Renal cortical epithelial cell (primary cell): ENCODE measurements around the gene TMPRSS11F. TPM values are rescaled to one million over a fixed set of nuclear protein-coding genes. Genes with fewer than 3 reads are reported as not detected.
A peak's percentile ranks its signal among the peaks of the same experiment; 100 is the strongest.

Experiments used
- DNase-seq: peaks from one replicate; pipeline ENCODE4 v3.0.0-alpha.2; 2011; ENCODE audit warnings: low read depth
- total RNA-seq: library from RNA; depleted of rRNA; stranded (reverse); fragments of >200 nt; gene quantifications from 2 replicates; pipeline ENCODE4 v1.2.3, GENCODE V29; 2014

TMPRSS11F gene
- total RNA-seq, 1 donor from 2014 or later = not detected

DNA sequence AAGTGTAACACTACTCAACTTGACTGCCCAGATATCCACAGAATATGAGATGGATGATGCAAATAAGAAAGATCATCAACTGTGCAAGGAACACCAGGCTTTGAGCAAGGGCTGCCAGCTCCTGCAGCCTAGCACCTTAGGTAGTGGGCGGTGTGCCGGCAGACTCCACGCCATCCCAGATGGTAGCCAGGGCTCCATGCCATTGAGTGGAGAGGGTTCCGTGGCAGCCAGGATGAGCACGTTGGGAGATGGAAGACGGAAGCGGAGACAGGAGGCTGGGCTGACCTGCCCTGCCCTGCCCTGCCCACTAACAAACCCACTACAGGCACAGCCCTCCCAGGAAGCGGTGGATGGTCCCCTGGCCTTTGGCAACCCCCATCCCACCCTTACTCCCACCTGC, 51.9 kb downstream of the TMPRSS11F start:
- DNase-seq = no peak

DNA sequence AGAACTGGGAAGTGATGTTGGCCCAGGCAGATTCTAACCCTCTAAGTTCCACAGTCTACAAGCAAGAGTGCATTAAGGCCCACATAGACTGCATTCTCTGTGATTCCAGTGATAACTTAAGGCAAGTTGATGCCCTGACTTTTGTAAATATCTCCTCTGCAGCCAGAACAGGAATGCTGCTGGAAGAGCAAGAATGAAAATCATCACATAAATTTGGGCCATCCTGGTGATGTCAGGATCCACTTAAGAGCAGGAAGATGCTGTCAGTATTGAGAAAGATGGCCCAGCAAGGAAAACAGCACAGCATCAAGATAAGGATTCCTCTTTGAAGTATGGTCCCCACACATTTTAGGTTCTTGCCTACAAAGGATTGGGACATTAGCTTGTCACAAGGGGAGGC, 52.4 kb downstream of the TMPRSS11F start:
- no peak for DNase-seq

DNA sequence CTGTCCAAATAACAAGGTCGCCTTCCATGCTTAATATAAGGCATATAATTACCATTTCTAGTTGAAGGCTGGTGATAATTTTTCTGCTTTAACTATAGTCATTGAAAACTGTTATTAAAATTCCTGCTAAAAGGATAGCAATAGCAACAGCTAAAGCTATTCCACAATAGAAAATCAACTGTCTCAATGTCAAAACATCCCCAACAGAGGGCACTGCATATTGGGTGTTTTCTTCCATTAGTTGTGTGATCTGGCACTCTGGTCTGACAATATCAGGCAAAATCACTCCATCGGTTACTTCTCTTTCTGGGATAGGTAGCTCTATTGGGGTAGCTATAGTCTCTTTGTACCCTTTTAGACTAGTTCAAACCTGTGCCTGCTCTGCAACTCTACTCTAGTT, 53.5 kb downstream of the TMPRSS11F start:
- DNase-seq = no peak

DNA sequence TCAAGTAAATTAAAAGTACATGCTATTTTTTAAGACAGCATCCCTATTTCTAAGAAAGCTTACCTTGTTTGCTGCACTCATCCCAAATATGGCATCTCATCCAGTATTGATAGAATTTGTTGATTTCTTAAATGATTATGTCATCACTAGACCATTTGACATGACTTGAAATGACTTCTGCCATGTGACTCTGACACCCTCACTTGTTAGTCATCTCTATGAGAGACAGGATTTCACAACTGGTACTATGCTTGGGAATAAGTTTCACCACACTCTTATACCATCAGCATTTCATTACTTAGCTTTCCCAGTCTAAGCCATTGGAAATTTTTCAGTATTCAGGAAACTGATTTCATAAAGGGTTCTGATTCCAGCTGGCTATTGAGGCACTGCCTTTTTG, 55.3 kb downstream of the TMPRSS11F start:
- peak; percentile 92 for DNase-seq

DNA sequence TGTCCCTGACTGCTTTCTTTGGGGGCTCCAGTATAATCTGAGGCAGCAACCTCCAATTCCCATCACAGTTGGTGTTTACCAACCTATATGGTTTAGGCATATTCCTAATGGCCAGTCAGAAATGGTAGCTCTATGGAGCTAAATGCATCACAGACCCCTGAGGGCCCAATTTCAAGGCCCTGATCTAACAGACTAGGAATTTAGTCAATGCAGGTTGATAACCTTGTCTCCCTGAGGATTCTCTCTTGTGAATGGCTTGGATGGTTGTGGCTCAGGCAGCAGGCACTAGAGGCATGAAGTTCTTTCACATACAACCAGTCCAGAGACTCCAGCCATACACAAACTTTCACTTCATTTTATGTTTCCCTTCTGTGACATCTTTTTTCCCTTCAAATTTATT, 59.4 kb downstream of the TMPRSS11F start:
- DNase-seq = no peak

DNA sequence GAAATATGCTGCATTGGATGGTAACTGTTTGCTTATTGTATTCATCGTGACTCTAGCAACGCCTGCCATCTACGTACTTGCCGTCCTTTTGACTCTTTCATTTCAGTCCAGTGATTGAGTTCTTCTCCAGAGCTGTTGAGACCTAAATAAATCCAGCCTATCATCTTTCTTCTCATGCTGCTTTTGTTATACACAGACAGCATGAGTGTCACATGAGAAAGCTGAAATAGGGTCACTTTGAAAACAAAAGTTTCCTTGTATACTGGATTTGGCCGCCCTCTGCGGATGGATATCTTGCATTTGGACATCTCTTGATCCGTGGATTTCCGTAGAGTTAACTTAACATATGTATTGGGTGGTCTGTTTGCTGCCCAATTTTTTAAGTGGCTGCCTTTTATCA, 67.2 kb downstream of the TMPRSS11F start:
- no peak for DNase-seq

DNA sequence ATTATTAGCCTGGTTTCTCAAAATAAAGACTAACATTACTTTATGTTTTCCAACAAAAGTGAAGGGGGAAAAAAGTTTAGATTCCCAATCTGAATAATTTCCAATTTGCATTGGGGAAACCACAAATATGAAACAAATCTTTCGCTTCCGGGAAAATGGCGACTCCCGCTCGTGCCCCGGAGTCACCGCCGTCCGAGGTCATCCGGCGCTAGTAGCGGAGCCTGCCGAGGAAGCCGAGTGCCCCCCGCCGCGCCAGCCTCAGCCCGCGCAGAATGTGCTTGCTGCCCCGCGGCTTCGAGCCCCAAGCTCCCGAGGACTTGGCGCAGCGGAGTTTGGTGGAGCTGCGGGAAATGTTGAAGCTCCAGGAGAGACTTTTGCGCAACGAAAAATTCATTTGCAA, 91.4 kb downstream of the TMPRSS11F start:
- DNase-seq = no peak

DNA sequence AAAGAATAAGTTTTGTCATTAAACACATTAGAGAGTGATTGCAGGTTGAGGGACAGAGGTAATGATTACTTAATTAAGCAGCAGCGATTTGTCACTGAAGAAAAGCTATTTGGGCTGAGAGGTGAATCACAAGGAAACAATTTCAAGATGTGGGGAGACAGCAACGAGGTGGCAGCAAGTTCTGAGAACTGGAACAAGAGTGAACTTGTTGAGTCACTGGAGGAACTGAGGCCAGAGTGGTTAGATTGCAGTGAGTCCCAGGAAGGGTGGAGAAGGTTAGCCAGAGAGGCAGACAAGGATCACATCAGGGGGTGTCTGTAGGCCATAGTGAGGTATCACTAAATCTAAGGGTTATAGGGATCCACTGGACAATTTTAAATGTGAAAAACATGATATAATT, 108.5 kb downstream of the TMPRSS11F start:
- peak; percentile 96 for DNase-seq

DNA sequence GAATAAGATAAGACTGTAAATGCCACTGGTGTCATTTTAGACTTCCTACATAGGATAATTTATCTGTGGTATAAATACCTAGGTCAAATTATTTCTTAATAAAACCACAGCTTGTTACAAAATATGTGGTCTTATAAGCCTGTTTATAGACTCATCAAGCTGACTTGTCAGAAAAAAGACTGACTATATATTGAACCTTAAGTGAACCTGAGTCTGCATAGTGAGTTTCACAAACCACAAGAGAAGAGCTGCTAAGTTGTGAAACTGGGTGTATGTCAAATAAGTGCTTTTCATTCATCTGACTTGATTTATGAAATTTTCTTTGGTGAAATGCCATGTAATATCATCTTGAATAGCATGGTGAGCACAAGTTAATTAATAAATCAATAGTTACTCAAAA, 118.0 kb downstream of the TMPRSS11F start:
- DNase-seq = peak; percentile 22

Other genes starting within 250 kb of the TMPRSS11F start
- not detected in 2 replicates for gene TMPRSS11D, start 245.9 kb downstream of the TMPRSS11F start, total RNA-seq
- 0.05 TPM in 1 of 2 replicates, not detected in the other for gene TMPRSS11A, start 166.4 kb downstream of the TMPRSS11F start, total RNA-seq
- not detected in 2 replicates for gene TMPRSS11B, start 115.8 kb upstream of the TMPRSS11F start, total RNA-seq
- 33.2 and 85.3 TPM in 2 replicates for gene YTHDC1, start 220.2 kb upstream of the TMPRSS11F start, total RNA-seq